Subcutaneous abdominal adipose tissue (tissue), 5 donors: ENCODE measurements around the gene HOXA11.

ENCODE experiments used
- H3K27ac ChIP-seq: one replicate; pipeline ENCODE4 v1.7.0; 2013; ENCODE audit warnings: low read depth, mild to moderate bottlenecking, inconsistent platforms, low read length, moderate library complexity
- H3K27me3 ChIP-seq, 5 donors: one replicate each; pipeline ENCODE4 v1.7.0; 2013; ENCODE audit warnings: low read length in 5 of 5, inconsistent platforms in 1 of 5; ENCODE audit not compliant: control insufficient read depth in 5 of 5, insufficient read depth in 4 of 5
- H3K36me3 ChIP-seq, 5 donors: one replicate each; pipeline ENCODE4 v1.7.0; 2013; ENCODE audit warnings: low read length in 5 of 5; ENCODE audit not compliant: control insufficient read depth in 5 of 5, insufficient read depth in 5 of 5
- H3K4me1 ChIP-seq, 5 donors: one replicate each; pipeline ENCODE4 v1.7.0; 2013; ENCODE audit warnings: low read length in 5 of 5, mild to moderate bottlenecking in 3 of 5, moderate library complexity in 1 of 5; ENCODE audit not compliant: control insufficient read depth in 5 of 5, insufficient read depth in 5 of 5
- H3K4me3 ChIP-seq, 5 donors: one replicate each; pipeline ENCODE4 v1.7.0; 2013; ENCODE audit warnings: low read length in 5 of 5, low read depth in 1 of 5
- H3K9ac ChIP-seq, 5 donors: one replicate each; pipeline ENCODE4 v1.7.0; 2013; ENCODE audit warnings: low read length in 5 of 5, mild to moderate bottlenecking in 4 of 5, moderate library complexity in 3 of 5
- H3K9me3 ChIP-seq, 5 donors: one replicate each; pipeline ENCODE4 v1.7.0; 2013; ENCODE audit warnings: low read length in 5 of 5; ENCODE audit not compliant: control insufficient read depth in 5 of 5
- donor health status: healthy.
- donor health status: healthy.
- donor health status: healthy.
- donor health status: healthy.
- donor health status: healthy.

Gene HOXA11

GRCh38 chr7:27141137-27141922, 43.7 kb downstream of the HOXA11 start:
- peaks cover 2 to 91% (median 86%) of the 10 kb centered on the region in 5 donors for H3K4me1 ChIP-seq
- H3K27ac ChIP-seq, result peak overlapping the region; percentile 95
- peak overlapping the region; percentile 48 to 79 (median 76) for H3K9ac ChIP-seq
- H3K36me3 ChIP-seq, result peaks cover 4 to 27% (median 16%) of the 10 kb centered on the region in 5 donors
- no peaks in the 10 kb centered on the region for H3K9me3 ChIP-seq
- peak overlapping the region; percentile 69 to 84 (median 75) for H3K4me3 ChIP-seq
- no peaks in the 10 kb centered on the region for H3K27me3 ChIP-seq

GRCh38 chr7:27140126-27140857, 44.7 kb downstream of the HOXA11 start:
- Histone ChIP-seq H3K4me3 (peak overlapping the region in 4 of 5 donors; percentile 4 to 43 (median 12)), H3K9me3 (no peaks in the 10 kb centered on the region), H3K27me3 (no peaks in the 10 kb centered on the region), H3K9ac (peak overlapping the region in 3 of 5 donors; percentile 28 to 66 (median 56)), H3K4me1 (peaks cover 4 to 91% (median 88%) of the 10 kb centered on the region in 5 donors), H3K36me3 (peaks cover 9 to 19% (median 12%) of the 10 kb centered on the region in 5 donors), H3K27ac (peak overlapping the region; percentile 95)

GRCh38 chr7:27139334-27140125, 45.5 kb downstream of the HOXA11 start:
- H3K27ac ChIP-seq, result peak overlapping the region; percentile 95
- no peaks in the 10 kb centered on the region for H3K27me3 ChIP-seq
- peaks cover 4 to 91% (median 89%) of the 10 kb centered on the region in 5 donors for H3K4me1 ChIP-seq
- H3K9me3 ChIP-seq, result no peaks in the 10 kb centered on the region
- peak overlapping the region in 4 of 5 donors; percentile 4 to 43 (median 10) for H3K4me3 ChIP-seq
- peak overlapping the region in 3 of 5 donors; percentile 28 to 66 (median 64) for H3K9ac ChIP-seq
- peaks cover 4 to 13% (median 9%) of the 10 kb centered on the region in 5 donors for H3K36me3 ChIP-seq

GRCh38 chr7:27138985-27139333, 46.1 kb downstream of the HOXA11 start:
- H3K27me3 ChIP-seq, result no peaks in the 10 kb centered on the region
- H3K9me3 ChIP-seq, result no peaks in the 10 kb centered on the region
- H3K9ac ChIP-seq, result peak overlapping the region in 3 of 5 donors; percentile 10 to 66 (median 64)
- peaks cover 0 to 9% (median 4%) of the 10 kb centered on the region in 5 donors for H3K36me3 ChIP-seq
- no peak overlapping the region for H3K4me3 ChIP-seq
- H3K27ac ChIP-seq, result peak overlapping the region; percentile 95
- peaks cover 6 to 91% (median 89%) of the 10 kb centered on the region in 5 donors for H3K4me1 ChIP-seq

- Histone ChIP-seq H3K27ac (peak overlapping the region; percentile 95), H3K4me1 (peaks cover 6 to 93% (median 90%) of the 10 kb centered on the region in 5 donors), H3K9ac (peak overlapping the region in 2 of 5 donors; percentile 10 to 66), H3K9me3 (no peaks in the 10 kb centered on the region), H3K27me3 (no peaks in the 10 kb centered on the region), H3K4me3 (no peak overlapping the region), H3K36me3 (peaks cover 0 to 9% (median 4%) of the 10 kb centered on the region in 5 donors)
Measured at GRCh38 chr7:27138472-27138871, 46.6 kb downstream of the HOXA11 start.

GRCh38 chr7:27137640-27138315, 47.3 kb downstream of the HOXA11 start:
- Histone ChIP-seq H3K27ac (peak overlapping the region; percentile 95), H3K27me3 (no peaks in the 10 kb centered on the region)

GRCh38 chr7:27134392-27134791, 50.6 kb downstream of the HOXA11 start:
- Histone ChIP-seq H3K4me3 (no peak overlapping the region), H3K9me3 (no peaks in the 10 kb centered on the region), H3K36me3 (peaks cover 0 to 5% (median 0%) of the 10 kb centered on the region in 5 donors), H3K9ac (peak overlapping the region in 1 of 5 donors; percentile 54), H3K27me3 (no peaks in the 10 kb centered on the region), H3K27ac (peak overlapping the region; percentile 95), H3K4me1 (peaks cover 4 to 86% (median 74%) of the 10 kb centered on the region in 5 donors)

More at GRCh38 chr7:27137640-27138315, 47.3 kb downstream of the HOXA11 start:
- H3K4me1 ChIP-seq, result peaks cover 6 to 97% (median 88%) of the 10 kb centered on the region in 5 donors
- H3K36me3 ChIP-seq, result peaks cover 0 to 9% (median 4%) of the 10 kb centered on the region in 5 donors
- no peak overlapping the region for H3K4me3 ChIP-seq
- peak overlapping the region in 3 of 5 donors; percentile 25 to 58 (median 56) for H3K9ac ChIP-seq
- H3K9me3 ChIP-seq, result no peaks in the 10 kb centered on the region

- H3K9ac ChIP-seq, result peak overlapping the region in 1 of 5 donors; percentile 54
- H3K9me3 ChIP-seq, result no peaks in the 10 kb centered on the region
- no peaks in the 10 kb centered on the region for H3K27me3 ChIP-seq
- peaks cover 4 to 86% (median 74%) of the 10 kb centered on the region in 5 donors for H3K4me1 ChIP-seq
- peak overlapping the region; percentile 95 for H3K27ac ChIP-seq
- peaks cover 0 to 5% (median 3%) of the 10 kb centered on the region in 5 donors for H3K36me3 ChIP-seq
- peak overlapping the region in 1 of 5 donors; percentile 25 for H3K4me3 ChIP-seq
Measured at GRCh38 chr7:27133409-27134231, 51.4 kb downstream of the HOXA11 start.
